PC-3 (cell line): ENCODE data around the gene B4GALT7. TPM values are rescaled to one million over a fixed set of nuclear protein-coding genes. Genes with fewer than 3 reads are reported as not detected.
A peak's percentile ranks its signal among the peaks of the same experiment; 100 is the strongest.

Experiments used
- ATAC-seq: fragments of 200-7000 bp; cut with Tn5 transposase; 2 replicates; pipeline ENCODE4 v1.9.1; 2020; ENCODE audit warnings: mild to moderate bottlenecking, moderate library complexity
- BruUV-seq: library from RNA; stranded (reverse); fragments of 400-500 nt; replicated peaks from 2 replicates; lab custom pipeline; 2021; lab: Mats Ljungman, UMichigan
- CTCF ChIA-PET: fragments of 300-600 bp; sonication (Branson Sonifier 250); formaldehyde crosslinking; loops from one replicate; lab custom pipeline; 2022; ENCODE audit warnings: antibody characterized with exemption; lab: Charles Lee
- POLR2A ChIA-PET: fragments of 300-600 bp; sonication (Branson Sonifier 250); formaldehyde crosslinking; loops from one replicate; lab custom pipeline; 2022; ENCODE audit warnings: antibody characterized with exemption; ENCODE audit not compliant: unreplicated experiment; lab: Charles Lee
- DNase-seq: peaks from one replicate; pipeline ENCODE4 v3.0.0-alpha.2; 2015
- H2AFZ ChIP-seq: fragments of 300-600 bp; sonication (generic); 2 replicates; pipeline ENCODE4 v1.6.0; 2016; ENCODE audit warnings: antibody characterized with exemption, low read length
- H3F3A ChIP-seq: fragments of 300-600 bp; sonication (generic); one replicate; pipeline ENCODE4 v1.6.0; 2017; ENCODE audit warnings: antibody characterized with exemption, low read length, control low read depth, mild to moderate bottlenecking; ENCODE audit not compliant: unreplicated experiment
- H3K27ac ChIP-seq: fragments of 300-600 bp; sonication (generic); 2 replicates; pipeline ENCODE4 v1.5.1; 2016; ENCODE audit warnings: mild to moderate bottlenecking, low read length
- H3K27me3 ChIP-seq: fragments of 300-600 bp; sonication (generic); 2 replicates; pipeline ENCODE4 v1.6.1; 2016; ENCODE audit warnings: low read length, mixed read lengths
- H3K36me3 ChIP-seq: fragments of 300-600 bp; sonication (generic); 2 replicates; pipeline ENCODE4 v1.6.1; 2016; ENCODE audit warnings: low read depth, mixed run types, low read length, mixed read lengths
- H3K4me1 ChIP-seq: fragments of 300-600 bp; sonication (generic); 2 replicates; pipeline ENCODE4 v1.5.1; 2016; ENCODE audit warnings: low read length; ENCODE audit not compliant: insufficient read depth
- H3K4me2 ChIP-seq: fragments of 300-600 bp; sonication (generic); 2 replicates; pipeline ENCODE4 v1.6.0; 2016; ENCODE audit warnings: low read length
- H3K4me3 ChIP-seq: fragments of 300-600 bp; sonication (generic); 2 replicates; pipeline ENCODE4 v1.5.1; 2016; ENCODE audit warnings: mild to moderate bottlenecking, low read length, mixed read lengths
- H3K79me2 ChIP-seq: fragments of 300-600 bp; sonication (generic); 2 replicates; pipeline ENCODE4 v1.6.1; 2017; ENCODE audit warnings: low read length, mixed read lengths
- H3K9ac ChIP-seq: fragments of 300-600 bp; sonication (generic); 2 replicates; pipeline ENCODE4 v1.6.0; 2016; ENCODE audit warnings: mild to moderate bottlenecking, low read length
- H3K9me2 ChIP-seq: fragments of 300-600 bp; sonication (generic); replicated peaks from 2 replicates; pipeline ENCODE4 v1.6.1; 2016; ENCODE audit warnings: mixed run types, low read length, mixed read lengths
- H3K9me3 ChIP-seq: fragments of 300-600 bp; sonication (generic); 2 replicates; pipeline ENCODE4 v1.6.1; 2016; ENCODE audit warnings: low read length, mixed read lengths
- H4K20me1 ChIP-seq: fragments of 300-600 bp; sonication (generic); 2 replicates; pipeline ENCODE4 v1.6.1; 2016; ENCODE audit warnings: low read length, mixed read lengths
- EZH2 ChIP-seq: fragments of 300-600 bp; sonication (generic); IDR thresholded peaks from one replicate; pipeline ENCODE4 v1.6.1; 2017; ENCODE audit warnings: antibody characterized with exemption, mild to moderate bottlenecking, low read length; ENCODE audit not compliant: unreplicated experiment
- EZH2phosphoT487 ChIP-seq: fragments of 300-600 bp; sonication (generic); IDR thresholded peaks from 2 replicates; pipeline ENCODE4 v1.6.1; 2018; ENCODE audit warnings: mild to moderate bottlenecking, antibody characterized with exemption, low read length, borderline replicate concordance
- intact Hi-C: fragments of 100-400 bp; cut with micrococcal nuclease; formaldehyde crosslinking; loops from 2 replicates; pipeline ENCODE4 v1.9.0; 2023
- total RNA-seq: library from RNA; depleted of rRNA; stranded (reverse); fragments of >200 nt; gene quantifications from 2 replicates; pipeline ENCODE4 v1.2.3, GENCODE V29; 2014
- TF ChIP-seq, protein P1 (sequence below): fragments of 300-600 bp; sonication (generic); conservative IDR thresholded peaks from 2 replicates; pipeline ENCODE4 v1.5.1; 2017; ENCODE audit warnings: antibody characterized with exemption, low read depth, mild to moderate bottlenecking, low read length

B4GALT7 gene
- total RNA-seq, 1 experiment from 2014 or later, result 33.8 TPM

DNA sequence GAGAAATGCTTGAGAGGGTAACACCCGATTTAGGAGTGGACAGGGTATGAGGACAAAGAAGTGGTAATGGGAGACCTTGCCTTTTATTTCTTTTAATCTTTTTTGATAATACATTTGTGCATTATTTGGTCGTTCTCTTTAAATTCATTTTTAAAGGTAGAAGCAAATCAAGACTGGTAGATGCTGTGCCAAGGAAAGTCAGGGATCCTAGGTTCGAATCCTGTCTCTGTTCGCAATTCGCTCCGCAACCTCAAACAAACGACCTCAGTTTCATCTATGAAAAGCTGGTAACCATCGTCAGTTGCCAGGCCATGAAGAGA lies 8.3 kb upstream of the B4GALT7 start:
- Histone ChIP-seq H3K4me1 (peaks cover 14% of the 10 kb centered on the region), H3K36me3 (peaks cover 34% of the 10 kb centered on the region), H3K9me2 (no peaks in the 10 kb centered on the region), H3K79me2 (peaks cover 21% of the 10 kb centered on the region), H2AFZ (peak overlapping the region; percentile 96), H3F3A (no peaks in the 10 kb centered on the region), H3K4me2 (peak overlapping the region; percentile 80), H3K27me3 (peaks cover 5% of the 10 kb centered on the region; the same call in 1 of the 2 replicates), H3K9me3 (no peaks in the 10 kb centered on the region), H4K20me1 (0 out of 2 replicates have a peak, but pooled peaks cover 7% of the 10 kb centered on the region), H3K9ac (peak overlapping the region; percentile 94), H3K27ac (no peak overlapping the region), H3K4me3 (peak overlapping the region; percentile 90)
- BruUV-seq, result TSS peak; percentile 88
- ATAC-seq (no peak), DNase-seq (no peak)
- ChIA-PET CTCF (no interaction called here), POLR2A (interaction anchor here (1.0 kb wide), 1 partner anchor 45 kb away, joined by 3 read pairs; no protein-coding TSS in a partner anchor)
- intact Hi-C loops, result loop anchor here (2.0 kb wide), 1 partner anchor 37 kb away; the partner anchor contains the start of gene FAM193B
- no peak for TF ChIP-seq EZH2

DNA sequence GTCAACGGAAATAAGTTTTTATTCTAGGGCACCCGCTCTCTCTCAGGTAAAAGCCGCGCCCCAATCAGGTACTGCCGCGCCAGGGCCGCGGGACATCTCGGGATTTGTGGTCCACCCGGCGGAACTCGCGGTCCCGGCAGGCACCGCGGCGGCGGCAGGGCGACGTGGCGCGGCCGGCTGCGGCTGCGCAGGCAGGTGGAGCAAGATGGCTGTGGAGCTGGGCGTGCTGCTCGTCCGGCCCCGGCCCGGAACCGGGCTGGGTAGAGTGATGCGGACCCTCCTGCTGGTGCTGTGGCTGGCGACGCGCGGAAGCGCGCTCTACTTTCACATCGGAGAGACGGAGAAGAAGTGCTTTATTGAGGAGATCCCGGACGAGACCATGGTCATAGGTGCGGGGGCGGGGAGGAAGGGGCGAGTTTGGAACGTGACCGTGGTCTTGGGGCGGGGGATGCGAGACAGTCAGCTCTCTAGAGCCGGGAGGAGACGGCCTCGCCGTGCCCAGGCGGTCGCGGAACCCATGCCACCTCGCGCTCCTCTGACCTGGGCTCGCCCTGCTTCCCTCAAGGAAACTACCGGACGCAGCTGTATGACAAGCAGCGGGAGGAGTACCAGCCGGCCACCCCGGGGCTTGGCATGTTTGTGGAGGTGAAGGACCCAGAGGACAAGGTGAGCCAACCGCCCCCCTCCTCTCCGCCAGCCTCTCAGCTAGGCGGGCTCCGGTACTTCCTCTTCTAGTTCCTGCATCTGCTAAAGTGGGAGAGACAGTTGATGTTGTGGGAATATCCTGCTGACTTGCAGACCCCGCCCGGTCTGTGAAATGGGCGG lies 7.7 kb upstream of the B4GALT7 start, which contains the start of gene TMED9:
TSS of gene TMED9 (plus strand) at position 194 of the 825 bp plus-strand sequence. CDS start at position 206, 12 bp downstream.
- CTCF ChIA-PET, result no interaction called here

GRCh38 chr5:177592905-177593304 lies 7.0 kb upstream of the B4GALT7 start:
- Histone ChIP-seq H3K4me1 (peaks cover 14% of the 10 kb centered on the region), H3K79me2 (peaks cover 21% of the 10 kb centered on the region), H3K9me2 (no peaks in the 10 kb centered on the region), H3K27ac (no peak overlapping the region), H3K4me2 (peak overlapping the region; percentile 80), H2AFZ (no peak overlapping the region), H3K9me3 (no peaks in the 10 kb centered on the region), H3F3A (no peaks in the 10 kb centered on the region), H3K36me3 (peaks cover 36% of the 10 kb centered on the region), H4K20me1 (0 out of 2 replicates have a peak, but pooled peaks cover 7% of the 10 kb centered on the region), H3K27me3 (peaks cover 4% of the 10 kb centered on the region; the same call in 1 of the 2 replicates), H3K9ac (peak overlapping the region; percentile 94), H3K4me3 (peak overlapping the region; percentile 90)
- DNase-seq (no peak), ATAC-seq (no peak)
- no peak for TF ChIP-seq EZH2phosphoT487
- BruUV-seq, result no TSS peak
- POLR2A ChIA-PET, result interaction anchor here (0.6 kb wide), 1 partner anchor 55 kb away, joined by 5 read pairs; no protein-coding TSS in a partner anchor
- CTCF ChIA-PET, result no interaction called here
- intact Hi-C loops, result loop anchor here (2.0 kb wide), 1 partner anchor 38 kb away; the partner anchor contains the start of gene FAM193B

More for the DNA sequence above, 7.7 kb upstream of the B4GALT7 start, which contains the start of gene TMED9:
- Histone ChIP-seq H3K4me3 (peak within 1 kb of the TSS; percentile 90), H2AFZ (peak within 1 kb of the TSS; percentile 96), H3K79me2 (peaks cover 21% of the 10 kb centered on the region), H4K20me1 (0 out of 2 replicates have a peak, but pooled peaks cover 7% of the 10 kb centered on the region), H3K4me1 (peaks cover 14% of the 10 kb centered on the region), H3K4me2 (peak within 1 kb of the TSS; percentile 80), H3K27me3 (peaks cover 4% of the 10 kb centered on the region; the same call in 1 of the 2 replicates), H3K9ac (peak within 1 kb of the TSS; percentile 94), H3K9me2 (no peaks in the 10 kb centered on the region), H3K36me3 (peaks cover 36% of the 10 kb centered on the region), H3K9me3 (no peaks in the 10 kb centered on the region), H3K27ac (peak within 1 kb of the TSS; percentile 33), H3F3A (no peaks in the 10 kb centered on the region)
- TSS peak; percentile 53 for BruUV-seq
- POLR2A ChIA-PET, result interaction anchor here (0.6 to 1.0 kb wide), 2 partner anchors 46 to 54 kb away, joined by 3 to 5 read pairs; no protein-coding TSS in a partner anchor
- peak; percentile 91 for DNase-seq
- TF ChIP-seq, protein P1, sequence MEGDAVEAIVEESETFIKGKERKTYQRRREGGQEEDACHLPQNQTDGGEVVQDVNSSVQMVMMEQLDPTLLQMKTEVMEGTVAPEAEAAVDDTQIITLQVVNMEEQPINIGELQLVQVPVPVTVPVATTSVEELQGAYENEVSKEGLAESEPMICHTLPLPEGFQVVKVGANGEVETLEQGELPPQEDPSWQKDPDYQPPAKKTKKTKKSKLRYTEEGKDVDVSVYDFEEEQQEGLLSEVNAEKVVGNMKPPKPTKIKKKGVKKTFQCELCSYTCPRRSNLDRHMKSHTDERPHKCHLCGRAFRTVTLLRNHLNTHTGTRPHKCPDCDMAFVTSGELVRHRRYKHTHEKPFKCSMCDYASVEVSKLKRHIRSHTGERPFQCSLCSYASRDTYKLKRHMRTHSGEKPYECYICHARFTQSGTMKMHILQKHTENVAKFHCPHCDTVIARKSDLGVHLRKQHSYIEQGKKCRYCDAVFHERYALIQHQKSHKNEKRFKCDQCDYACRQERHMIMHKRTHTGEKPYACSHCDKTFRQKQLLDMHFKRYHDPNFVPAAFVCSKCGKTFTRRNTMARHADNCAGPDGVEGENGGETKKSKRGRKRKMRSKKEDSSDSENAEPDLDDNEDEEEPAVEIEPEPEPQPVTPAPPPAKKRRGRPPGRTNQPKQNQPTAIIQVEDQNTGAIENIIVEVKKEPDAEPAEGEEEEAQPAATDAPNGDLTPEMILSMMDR, result no peak
- TF ChIP-seq EZH2phosphoT487, result no peak
- TF ChIP-seq EZH2, result no peak
- intact Hi-C loops, result loop anchor here (2.0 kb wide), 1 partner anchor 37 kb away; the partner anchor contains the start of gene FAM193B
- peak; percentile 97 for ATAC-seq
